GM12864 (cell line): ENCODE data around the gene ARNT2.

Experiments
- DNase-seq: peaks from one replicate; pipeline ENCODE4 v3.0.0-alpha.2; 2011; ENCODE audit warnings: low read depth
- H3K4me3 ChIP-seq: 2 replicates; pipeline ENCODE4 v1.5.1; 2011; ENCODE audit warnings: mild to moderate bottlenecking, low read depth, low read length, control low read depth
- TF ChIP-seq, protein P1 (sequence below): IDR thresholded peaks from 2 replicates; pipeline ENCODE4 v1.5.1; 2011; ENCODE audit warnings: low read depth, mild to moderate bottlenecking, moderate library complexity, low read length, control low read depth, inconsistent platforms; ENCODE audit errors: missing control alignments

ARNT2 gene

DNA sequence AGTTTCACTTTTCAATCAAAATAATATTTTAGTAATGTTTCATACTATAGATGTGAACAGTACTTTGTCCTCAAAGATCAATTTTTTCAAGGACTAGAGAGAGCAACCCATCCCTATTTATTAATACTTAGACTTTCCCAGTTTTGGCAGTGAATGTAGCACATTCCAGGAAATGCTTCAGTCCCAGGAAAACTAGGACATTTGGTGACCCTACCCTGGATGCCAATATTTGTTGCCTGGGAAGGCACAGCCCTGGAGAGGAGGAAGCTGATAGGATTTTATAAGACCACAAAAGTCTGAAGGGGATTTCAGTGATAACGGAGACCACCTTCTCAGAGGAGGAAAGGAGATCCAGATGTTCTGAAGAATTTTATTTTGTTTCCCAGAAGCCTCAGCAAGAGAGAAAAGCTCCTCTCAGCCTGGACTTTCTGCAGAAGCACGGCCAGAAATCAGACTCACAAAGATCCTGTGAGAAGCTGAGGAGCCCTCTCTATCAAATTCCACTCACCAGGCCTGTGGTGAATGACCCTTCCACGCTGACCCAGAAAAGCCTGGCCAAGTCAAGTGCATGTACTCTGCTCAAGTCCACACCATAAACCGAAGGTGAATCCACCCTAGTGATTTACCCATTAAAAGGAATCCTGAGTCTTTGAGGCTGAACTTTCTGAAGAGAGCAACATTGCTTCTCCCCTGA is 203.3 kb downstream of the ARNT2 start:
- TF ChIP-seq, protein P1, sequence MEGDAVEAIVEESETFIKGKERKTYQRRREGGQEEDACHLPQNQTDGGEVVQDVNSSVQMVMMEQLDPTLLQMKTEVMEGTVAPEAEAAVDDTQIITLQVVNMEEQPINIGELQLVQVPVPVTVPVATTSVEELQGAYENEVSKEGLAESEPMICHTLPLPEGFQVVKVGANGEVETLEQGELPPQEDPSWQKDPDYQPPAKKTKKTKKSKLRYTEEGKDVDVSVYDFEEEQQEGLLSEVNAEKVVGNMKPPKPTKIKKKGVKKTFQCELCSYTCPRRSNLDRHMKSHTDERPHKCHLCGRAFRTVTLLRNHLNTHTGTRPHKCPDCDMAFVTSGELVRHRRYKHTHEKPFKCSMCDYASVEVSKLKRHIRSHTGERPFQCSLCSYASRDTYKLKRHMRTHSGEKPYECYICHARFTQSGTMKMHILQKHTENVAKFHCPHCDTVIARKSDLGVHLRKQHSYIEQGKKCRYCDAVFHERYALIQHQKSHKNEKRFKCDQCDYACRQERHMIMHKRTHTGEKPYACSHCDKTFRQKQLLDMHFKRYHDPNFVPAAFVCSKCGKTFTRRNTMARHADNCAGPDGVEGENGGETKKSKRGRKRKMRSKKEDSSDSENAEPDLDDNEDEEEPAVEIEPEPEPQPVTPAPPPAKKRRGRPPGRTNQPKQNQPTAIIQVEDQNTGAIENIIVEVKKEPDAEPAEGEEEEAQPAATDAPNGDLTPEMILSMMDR: no peak
- DNase-seq: no peak

DNA sequence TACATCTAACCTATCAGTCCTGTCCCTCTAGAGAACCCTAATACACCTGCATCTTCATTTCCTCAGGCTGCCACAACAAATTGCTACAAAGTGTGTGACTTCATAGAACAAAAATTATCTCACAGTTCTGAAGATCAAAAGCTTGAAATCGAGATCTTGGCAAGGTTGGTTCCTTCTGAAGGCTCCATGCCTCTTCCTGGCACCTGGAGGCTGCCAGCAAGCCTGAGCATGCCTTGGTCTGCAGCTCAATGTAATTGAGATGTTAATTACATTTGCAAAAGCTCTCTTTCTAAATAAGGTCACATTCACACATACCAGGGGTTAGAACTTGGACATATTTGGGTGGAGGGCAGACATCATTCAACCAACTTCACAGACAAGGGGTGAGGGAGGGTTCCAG is 204.5 kb downstream of the ARNT2 start:
- TF ChIP-seq, protein P1: no peak
- DNase-seq: no peak
- no peak overlapping the region for H3K4me3 ChIP-seq

More for the DNA sequence above, 203.3 kb downstream of the ARNT2 start:
- no peak overlapping the region for H3K4me3 ChIP-seq

DNA sequence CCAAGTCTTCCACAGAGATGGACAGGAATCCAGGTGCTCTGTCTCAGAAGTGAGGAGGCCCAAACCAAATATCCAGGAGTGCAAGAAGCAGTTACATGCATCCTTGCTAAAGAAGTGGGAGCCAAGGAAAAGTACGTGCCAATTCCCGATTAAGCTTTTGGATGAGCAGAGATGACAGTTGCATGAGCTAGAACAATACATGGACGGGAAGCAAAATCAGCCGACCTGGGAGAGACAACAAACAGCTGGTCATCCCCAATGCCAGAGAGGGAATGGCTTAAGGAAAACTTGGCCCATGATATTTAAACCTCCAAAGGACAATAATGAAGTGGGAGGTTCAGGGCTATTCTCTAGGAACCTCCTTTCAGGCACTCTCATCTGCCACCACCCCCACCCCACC is 204.9 kb downstream of the ARNT2 start:
- H3K4me3 ChIP-seq: no peak overlapping the region
- TF ChIP-seq, protein P1: no peak
- DNase-seq: no peak

DNA sequence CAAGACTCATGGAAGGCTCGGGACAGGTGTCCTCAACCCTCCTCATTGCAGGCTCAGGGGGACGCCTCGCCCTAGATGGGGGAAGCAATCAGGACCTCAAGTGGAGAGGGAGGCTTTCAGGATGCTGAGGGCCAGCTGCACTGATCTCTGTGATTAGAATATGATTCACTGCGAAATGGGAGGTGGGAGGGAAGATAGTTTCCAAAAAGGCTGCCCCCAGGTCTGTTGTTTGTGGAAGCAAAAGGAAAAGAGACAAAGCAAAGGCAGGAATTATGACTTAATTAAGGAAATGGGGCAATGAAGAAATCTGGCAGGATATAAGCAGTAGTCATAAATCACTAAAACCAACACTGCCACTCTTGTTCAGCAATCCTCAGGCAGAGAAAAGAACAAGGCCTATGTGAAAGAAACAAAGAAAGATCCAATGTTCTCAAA is 205.3 kb downstream of the ARNT2 start:
- no peak overlapping the region for H3K4me3 ChIP-seq
- TF ChIP-seq, protein P1: no peak
- DNase-seq: no peak

DNA sequence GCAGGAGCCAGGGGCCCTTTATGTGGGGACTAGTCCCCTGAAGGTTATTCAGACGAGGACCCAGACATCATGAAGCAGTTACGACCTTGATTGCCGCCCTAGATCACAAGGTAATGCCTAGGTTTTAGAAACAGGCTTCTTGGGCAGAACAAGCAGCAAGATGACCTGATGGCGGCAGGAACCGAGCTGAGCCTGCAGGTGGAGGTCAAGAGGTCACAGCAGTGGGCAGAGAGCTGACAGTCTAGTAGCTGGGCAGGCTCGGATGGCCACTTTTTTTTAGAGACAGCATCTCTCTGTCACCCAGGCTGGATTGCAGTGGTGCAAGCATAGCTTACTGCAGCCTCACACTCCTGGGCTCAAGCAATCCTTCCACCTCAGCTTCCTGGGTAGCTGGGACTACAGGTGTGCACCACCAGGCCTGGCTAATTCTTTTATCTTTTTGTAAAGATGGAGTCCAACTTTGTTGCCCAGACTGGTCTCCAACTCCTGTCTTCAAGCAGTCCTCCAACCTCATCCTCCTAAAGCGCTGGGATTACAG is 207.4 kb downstream of the ARNT2 start:
- TF ChIP-seq, protein P1: no peak
- DNase-seq: no peak
- H3K4me3 ChIP-seq: no peak overlapping the region

DNA sequence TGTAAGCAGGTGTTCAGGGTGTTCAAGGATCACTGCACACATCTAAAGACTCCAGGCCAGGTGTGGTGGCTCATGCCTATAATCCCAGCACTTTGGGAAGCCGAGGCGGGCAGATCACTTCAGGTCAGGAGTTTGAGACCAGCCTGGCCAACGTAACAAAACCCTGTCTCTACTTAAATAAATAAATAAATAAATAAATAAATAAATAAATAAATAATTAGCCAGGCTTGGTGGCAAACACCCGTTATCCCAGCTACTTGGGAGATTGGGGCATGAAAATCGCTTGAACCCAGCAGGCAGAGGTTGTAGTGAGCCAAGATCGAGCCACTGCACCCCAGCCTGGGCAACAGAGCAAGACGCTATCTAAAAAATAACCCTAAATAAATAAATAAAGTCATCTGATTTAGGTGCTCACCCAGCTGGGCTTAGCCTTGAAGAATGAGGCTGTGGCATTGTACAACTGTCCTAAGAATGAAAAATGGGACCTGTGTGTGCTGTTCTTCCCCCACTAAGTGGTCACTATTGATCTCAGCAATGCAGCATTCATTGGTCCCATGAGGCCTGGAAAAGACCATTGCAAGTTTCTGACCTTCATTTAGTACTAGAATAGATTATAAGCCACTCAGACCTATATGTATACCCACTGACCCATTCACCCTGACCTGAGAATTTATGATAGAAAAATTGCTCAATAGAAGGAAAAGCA is 208.1 kb downstream of the ARNT2 start:
- TF ChIP-seq, protein P1: no peak
- DNase-seq: no peak

More for the DNA sequence above, 208.1 kb downstream of the ARNT2 start:
- H3K4me3 ChIP-seq: no peak overlapping the region
